ENCODE measurements around the gene LARGE2. TPM values are rescaled to one million over a fixed set of nuclear protein-coding genes. Genes with fewer than 3 reads are reported as not detected.

Gene LARGE2
- total and polyA plus RNA-seq, 7 donors, result 0.13 TPM; not detected in 6

DNA sequence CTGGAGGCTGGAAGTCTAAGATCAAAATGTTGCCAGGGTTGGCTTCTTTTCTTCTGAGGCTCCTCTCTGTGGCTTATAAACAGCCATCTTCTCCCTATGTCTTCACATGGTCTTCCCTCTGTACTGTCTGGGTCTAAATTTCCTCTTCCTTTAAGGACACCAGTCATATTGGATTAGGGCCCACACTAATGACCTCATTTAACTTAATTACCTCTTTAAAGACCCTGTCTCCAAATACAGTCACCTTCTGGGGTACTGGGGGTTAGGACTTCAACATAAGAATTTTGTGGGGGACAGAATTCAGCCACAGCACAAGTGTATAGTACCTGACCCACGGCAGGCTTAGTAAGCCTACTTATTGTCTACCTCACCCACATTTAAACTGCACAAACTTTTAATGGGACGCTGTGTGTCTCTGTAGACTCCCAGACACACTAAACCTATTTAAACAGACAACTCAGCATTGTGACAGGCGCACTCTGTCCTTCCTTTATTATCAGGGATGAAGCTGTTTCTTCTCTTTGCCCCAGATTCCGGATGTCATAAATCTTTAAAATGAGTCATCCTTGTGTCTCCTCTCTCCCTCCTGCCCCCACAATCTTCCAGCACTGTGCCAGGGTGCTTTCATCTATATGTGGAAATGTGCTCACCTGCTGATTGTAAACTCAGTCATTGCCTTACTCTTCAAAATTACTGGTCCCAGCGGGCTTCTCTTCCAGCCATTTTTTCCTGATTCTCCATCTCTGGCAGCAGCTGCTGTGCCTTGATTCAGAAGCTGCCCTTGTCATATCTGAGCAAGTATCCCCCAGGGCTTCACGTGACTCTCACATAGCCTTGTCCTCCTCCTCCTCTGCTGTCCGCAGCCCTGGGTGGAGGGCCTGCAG lies 42.4 kb upstream of the LARGE2 start:
- no peaks in the 10 kb centered on the region for H3K4me1 ChIP-seq
- WGBS, 3 donors, result 79 to 88% (median 86%) methylated on average over 7 of the region's 7 CpGs
- peaks cover 2 to 73% of the 10 kb centered on the region in 2 donors for H3K36me3 ChIP-seq (ENCODE audit: insufficient read depth in 1 of 2, low read depth in 1 of 2)
- H3K27ac ChIP-seq, result no peak overlapping the region
- intact Hi-C loops (cut with DNase I), result loop anchor here in 1 of 2 donors (10.0 kb wide), 1 partner anchor 225 kb away; no protein-coding TSS in a partner anchor
- no peaks in the 10 kb centered on the region for H3K9me3 ChIP-seq
- no peak overlapping the region for H3K4me3 ChIP-seq
- DNase-seq (no peak), ATAC-seq (peak; percentile 56 to 73 (median 71))
- TF ChIP-seq, protein P1, sequence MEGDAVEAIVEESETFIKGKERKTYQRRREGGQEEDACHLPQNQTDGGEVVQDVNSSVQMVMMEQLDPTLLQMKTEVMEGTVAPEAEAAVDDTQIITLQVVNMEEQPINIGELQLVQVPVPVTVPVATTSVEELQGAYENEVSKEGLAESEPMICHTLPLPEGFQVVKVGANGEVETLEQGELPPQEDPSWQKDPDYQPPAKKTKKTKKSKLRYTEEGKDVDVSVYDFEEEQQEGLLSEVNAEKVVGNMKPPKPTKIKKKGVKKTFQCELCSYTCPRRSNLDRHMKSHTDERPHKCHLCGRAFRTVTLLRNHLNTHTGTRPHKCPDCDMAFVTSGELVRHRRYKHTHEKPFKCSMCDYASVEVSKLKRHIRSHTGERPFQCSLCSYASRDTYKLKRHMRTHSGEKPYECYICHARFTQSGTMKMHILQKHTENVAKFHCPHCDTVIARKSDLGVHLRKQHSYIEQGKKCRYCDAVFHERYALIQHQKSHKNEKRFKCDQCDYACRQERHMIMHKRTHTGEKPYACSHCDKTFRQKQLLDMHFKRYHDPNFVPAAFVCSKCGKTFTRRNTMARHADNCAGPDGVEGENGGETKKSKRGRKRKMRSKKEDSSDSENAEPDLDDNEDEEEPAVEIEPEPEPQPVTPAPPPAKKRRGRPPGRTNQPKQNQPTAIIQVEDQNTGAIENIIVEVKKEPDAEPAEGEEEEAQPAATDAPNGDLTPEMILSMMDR (IDR thresholded peaks at IDR 0.05), result no peak
- H3K27me3 ChIP-seq (ENCODE audit: insufficient read depth in 3 of 3, low read length in 2 of 3), result no peaks in the 10 kb centered on the region

DNA sequence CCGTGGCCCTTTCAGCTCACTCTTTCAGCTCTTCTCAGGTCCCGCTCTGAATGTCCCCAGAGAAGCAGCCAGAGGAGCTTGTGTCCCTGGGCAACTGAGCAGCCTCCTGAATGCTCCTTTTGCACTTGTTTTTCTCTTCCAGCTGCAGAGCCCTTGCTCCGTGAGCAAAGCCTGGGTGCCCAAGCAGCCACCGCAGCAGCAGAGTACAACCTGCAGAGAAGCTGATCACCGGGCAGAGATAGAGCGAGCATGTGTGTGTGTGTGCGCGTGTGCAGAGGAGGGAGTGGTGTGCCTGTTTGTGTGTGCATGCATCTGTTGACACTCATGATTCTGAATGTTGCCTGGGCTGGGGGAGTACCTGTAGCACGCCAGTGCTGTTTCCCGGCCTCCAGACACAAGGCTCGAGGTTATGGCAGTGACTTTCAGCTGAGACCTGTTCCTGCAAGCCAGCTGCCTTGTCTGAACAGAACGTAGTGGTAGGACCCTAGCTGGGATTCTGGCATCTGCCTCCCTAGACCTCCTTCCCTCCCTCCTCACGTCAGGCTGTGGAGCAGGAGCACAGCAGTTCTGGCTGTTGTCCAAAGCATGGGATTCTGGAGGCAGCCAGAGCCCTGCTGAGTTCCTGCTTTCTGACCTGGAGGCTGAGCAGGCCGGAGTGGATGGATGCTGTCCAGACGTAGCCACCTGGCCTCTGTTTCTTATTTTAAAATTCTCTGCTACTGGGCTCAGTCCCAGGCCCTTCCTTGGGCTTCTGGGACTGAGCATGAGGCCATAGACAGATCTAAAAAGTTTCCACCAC lies 41.5 kb upstream of the LARGE2 start:
- intact Hi-C loops (cut with DNase I), result no loop called here
- 74 to 85% (median 76%) methylated on average over 15 of the region's 15 CpGs for WGBS, 3 donors
- H3K27ac ChIP-seq, result no peak overlapping the region

DNA sequence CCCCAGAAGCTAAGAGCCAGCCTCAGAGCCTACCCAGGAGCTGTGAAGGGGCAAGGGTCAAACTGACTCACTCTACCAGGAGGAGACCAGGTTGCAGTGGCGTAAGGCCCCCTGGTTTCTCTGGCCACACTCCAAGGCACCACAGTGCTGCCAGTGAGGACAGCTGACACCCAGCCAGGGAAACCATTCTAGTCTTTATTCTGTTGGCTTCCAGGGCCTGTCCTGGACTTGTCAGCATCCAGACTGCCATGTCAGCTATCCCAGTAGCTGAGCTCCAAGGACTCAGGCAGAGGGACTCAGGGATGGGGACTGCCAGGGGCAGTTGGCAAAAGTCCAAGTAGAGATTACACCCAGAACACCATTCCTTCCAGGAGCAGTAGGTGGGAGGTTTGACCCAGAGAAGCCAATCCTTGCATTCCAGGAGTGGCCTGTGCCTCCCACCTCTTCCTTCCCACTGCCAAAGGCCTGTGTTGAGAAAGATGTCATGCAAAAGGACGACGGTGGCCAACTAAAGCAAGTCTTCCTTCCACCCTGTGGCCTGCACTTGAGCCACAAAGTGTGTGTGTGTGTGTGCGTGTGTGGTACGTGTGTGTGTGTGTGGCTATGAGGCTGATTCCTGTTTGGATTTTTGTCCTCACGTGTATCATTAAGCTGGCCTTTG lies 40.6 kb upstream of the LARGE2 start:
- DNase-seq, result no peak
- H3K4me1 ChIP-seq, result peaks cover 4% of the 10 kb centered on the region
- H3K27ac ChIP-seq, result no peak overlapping the region
- H3K36me3 ChIP-seq (ENCODE audit: insufficient read depth in 1 of 2, low read depth in 1 of 2), result peaks cover 0 to 55% of the 10 kb centered on the region in 2 donors
- H3K4me3 ChIP-seq, result no peak overlapping the region
- WGBS, 3 donors, result 73 to 82% (median 79%) methylated on average over 6 of the region's 6 CpGs
- no peak for ATAC-seq
- no peaks in the 10 kb centered on the region for H3K9me3 ChIP-seq
- TF ChIP-seq, protein P1 (IDR thresholded peaks at IDR 0.05), result no peak
- no peaks in the 10 kb centered on the region for H3K27me3 ChIP-seq (ENCODE audit: insufficient read depth in 3 of 3, low read length in 2 of 3)
- intact Hi-C loops (cut with DNase I), result no loop called here

More for the DNA sequence above, 41.5 kb upstream of the LARGE2 start:
- Histone ChIP-seq H3K4me1 (peaks cover 3% of the 10 kb centered on the region), H3K36me3 (ENCODE audit: insufficient read depth in 1 of 2, low read depth in 1 of 2) (peaks cover 0 to 63% of the 10 kb centered on the region in 2 donors), H3K9me3 (no peaks in the 10 kb centered on the region), H3K27me3 (ENCODE audit: insufficient read depth in 3 of 3, low read length in 2 of 3) (no peaks in the 10 kb centered on the region), H3K4me3 (no peak overlapping the region)
- ATAC-seq (no peak), DNase-seq (no peak)
- TF ChIP-seq, protein P1 (IDR thresholded peaks at IDR 0.05), result no peak

DNA sequence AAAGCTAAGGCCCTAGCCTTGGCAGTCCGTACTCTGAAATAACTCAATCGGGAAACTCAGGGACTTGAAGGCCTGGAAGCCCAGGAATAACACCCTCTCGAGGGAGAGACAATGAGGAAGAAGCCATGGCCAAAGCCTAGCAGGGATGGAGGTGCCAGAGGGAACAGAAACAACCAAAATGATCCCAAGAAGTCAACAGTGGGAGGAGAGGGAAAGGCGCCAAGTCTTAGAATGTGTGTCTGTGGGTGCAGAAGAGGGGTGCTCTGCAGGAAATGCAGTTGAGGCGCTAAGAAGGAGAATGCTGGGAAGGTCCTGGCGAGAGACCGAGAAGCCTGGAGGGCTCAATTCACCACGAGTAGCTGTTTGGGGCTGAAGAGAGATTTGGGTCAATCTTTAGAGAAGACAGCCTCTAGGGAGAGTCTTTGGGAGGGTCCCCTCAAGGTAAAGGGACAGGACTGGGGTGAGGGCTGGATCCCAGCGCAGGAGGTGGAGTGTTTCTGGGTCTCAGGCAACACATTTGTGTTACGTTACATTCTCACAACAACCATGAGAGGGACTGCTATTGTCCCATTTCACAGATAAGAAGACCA lies 37.8 kb upstream of the LARGE2 start:
- Histone ChIP-seq H3K27ac (no peak overlapping the region), H3K27me3 (ENCODE audit: insufficient read depth in 3 of 3, low read length in 2 of 3) (no peaks in the 10 kb centered on the region), H3K9me3 (no peaks in the 10 kb centered on the region), H3K4me1 (peaks cover 4% of the 10 kb centered on the region), H3K36me3 (ENCODE audit: insufficient read depth in 1 of 2, low read depth in 1 of 2) (peaks cover 0 to 30% of the 10 kb centered on the region in 2 donors), H3K4me3 (peak overlapping the region; percentile 60)
- DNase-seq (no peak), ATAC-seq (peak in 1 of 4 donors; percentile 10)
- TF ChIP-seq, protein P1 (IDR thresholded peaks at IDR 0.05), result no peak
- WGBS, 3 donors, result 83 to 84% (median 83%) methylated on average over 10 of the region's 10 CpGs
- intact Hi-C loops (cut with DNase I), result no loop called here

Measured in psoas muscle (tissue), 8 donors.